Measurements from ENCODE around the gene MXRA7.
"Not testable (repeated sequence)": the region's sequence is repeated elsewhere in the genome, so short reads cannot be mapped to it uniquely, and the experiment has no call there.

DNA sequence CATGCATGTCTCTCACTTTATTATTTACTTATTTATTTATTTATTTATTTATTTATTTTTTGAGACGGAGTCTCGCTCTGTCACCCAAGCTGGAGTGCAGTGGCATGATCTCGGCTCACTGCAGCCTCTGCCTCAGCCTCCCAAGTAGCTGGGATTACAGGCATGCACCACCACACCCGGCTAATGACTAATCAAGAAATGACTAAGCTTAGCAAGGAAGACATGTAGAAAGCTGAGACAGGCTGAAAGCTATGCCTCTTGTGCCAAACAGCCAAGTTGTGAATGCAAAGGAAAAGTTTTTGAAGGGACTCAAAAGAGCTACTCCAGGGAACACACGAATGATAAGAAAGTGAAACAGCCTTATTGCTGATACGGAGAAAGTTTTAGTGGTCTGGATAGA lies 35.0 kb upstream of the MXRA7 start:
- not testable (repeated sequence) for TF ChIP-seq CTCF, POLR2A (IDR thresholded peaks at IDR 0.05)
